Omental fat pad (tissue), 4 donors: ENCODE measurements around the gene TPD52L1. TPM values are rescaled to one million over a fixed set of nuclear protein-coding genes. Genes with fewer than 3 reads are reported as not detected.

Experiments used
- ATAC-seq: fragments of 150-250 bp; one replicate; pipeline ENCODE4 v1.9.1; 2016; ENCODE audit warnings: mild to moderate bottlenecking, moderate library complexity; ENCODE audit not compliant: low FRiP score
- DNase-seq: peaks from one replicate; pipeline ENCODE4 v3.0.0-alpha.2; 2019; ENCODE audit warnings: low spot score
- total RNA-seq, 4 donors: library from RNA; depleted of rRNA; stranded (reverse); fragments of >200 nt; gene quantifications; one replicate each; pipeline ENCODE4 v1.1.0, GENCODE V29; 2016
- TF ChIP-seq, protein P1 (sequence below), 3 donors: fragments of 450-650 bp; IDR thresholded peaks; one replicate each; pipeline ENCODE4 v1.5.1; 2016 to 2017; ENCODE audit warnings: antibody characterized with exemption in 3 of 3, mild to moderate bottlenecking in 3 of 3, moderate library complexity in 2 of 3

TPD52L1 gene
- total RNA-seq, 4 donors from 2014 or later = 59.1 to 150 (median 68.4) TPM

DNA sequence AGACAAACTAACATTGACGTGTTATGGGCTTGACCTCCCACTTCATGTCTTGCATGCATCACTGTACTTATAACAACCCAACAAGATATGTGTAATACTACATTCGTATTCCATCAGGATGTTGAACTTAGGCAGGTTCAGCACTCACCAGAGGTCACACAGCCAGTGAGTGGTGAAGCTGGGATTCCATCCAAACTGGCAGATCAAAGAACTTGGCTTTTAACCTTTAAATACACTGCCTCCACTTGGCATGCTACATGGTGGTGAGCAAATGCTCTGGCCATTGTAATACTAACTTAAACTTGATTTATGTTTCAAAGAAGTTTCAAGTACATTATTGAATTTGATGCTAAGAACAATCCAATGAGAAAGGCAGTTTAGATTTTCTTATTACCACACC is 158.9 kb downstream of the TPD52L1 start:
- DNase-seq = no peak
- no peak for ATAC-seq
- TF ChIP-seq, protein P1, sequence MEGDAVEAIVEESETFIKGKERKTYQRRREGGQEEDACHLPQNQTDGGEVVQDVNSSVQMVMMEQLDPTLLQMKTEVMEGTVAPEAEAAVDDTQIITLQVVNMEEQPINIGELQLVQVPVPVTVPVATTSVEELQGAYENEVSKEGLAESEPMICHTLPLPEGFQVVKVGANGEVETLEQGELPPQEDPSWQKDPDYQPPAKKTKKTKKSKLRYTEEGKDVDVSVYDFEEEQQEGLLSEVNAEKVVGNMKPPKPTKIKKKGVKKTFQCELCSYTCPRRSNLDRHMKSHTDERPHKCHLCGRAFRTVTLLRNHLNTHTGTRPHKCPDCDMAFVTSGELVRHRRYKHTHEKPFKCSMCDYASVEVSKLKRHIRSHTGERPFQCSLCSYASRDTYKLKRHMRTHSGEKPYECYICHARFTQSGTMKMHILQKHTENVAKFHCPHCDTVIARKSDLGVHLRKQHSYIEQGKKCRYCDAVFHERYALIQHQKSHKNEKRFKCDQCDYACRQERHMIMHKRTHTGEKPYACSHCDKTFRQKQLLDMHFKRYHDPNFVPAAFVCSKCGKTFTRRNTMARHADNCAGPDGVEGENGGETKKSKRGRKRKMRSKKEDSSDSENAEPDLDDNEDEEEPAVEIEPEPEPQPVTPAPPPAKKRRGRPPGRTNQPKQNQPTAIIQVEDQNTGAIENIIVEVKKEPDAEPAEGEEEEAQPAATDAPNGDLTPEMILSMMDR (IDR thresholded peaks at IDR 0.05) = no peak

DNA sequence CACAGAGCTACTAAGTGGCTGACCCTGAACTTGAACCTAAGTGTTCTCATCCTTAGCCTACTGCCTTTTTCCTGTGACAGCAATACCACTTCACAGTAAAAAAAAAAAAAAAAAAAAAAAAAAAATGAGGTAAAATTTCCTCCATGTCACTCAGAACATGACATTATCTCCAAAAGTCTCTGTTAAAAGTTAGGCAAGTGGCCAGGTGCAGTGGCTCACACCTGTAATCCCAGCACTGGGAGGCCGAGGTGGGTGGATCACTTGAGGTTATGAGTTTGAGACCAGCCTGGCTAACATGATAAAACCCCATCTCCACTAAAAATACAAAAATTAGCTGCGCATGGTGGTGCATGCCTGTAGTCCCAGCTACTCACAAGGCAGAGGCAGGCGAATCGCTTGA is 159.4 kb downstream of the TPD52L1 start:
- no peak for DNase-seq
- ATAC-seq = no peak
- TF ChIP-seq, protein P1 (IDR thresholded peaks at IDR 0.05) = no peak

Other genes starting within 250 kb of the TPD52L1 start
- 10 to 100 TPM; 30.7 to 61.1 (median 38.4) TPM for gene RNF217, start 191.3 kb upstream of the TPD52L1 start, total RNA-seq
- 10 to 100 TPM; 62.7 to 88.3 (median 73.1) TPM for gene HDDC2, start 148.2 kb downstream of the TPD52L1 start, total RNA-seq